Fibroblast of mammary gland (primary cell): ENCODE data around the gene ZSWIM7.

Experiments
- DNase-seq: peaks from one replicate; pipeline ENCODE4 v3.0.0-alpha.2; 2010; ENCODE audit warnings: low read depth
- H3K4me3 ChIP-seq: 2 replicates; pipeline ENCODE4 v1.5.1; 2011; ENCODE audit warnings: low read depth, mild to moderate bottlenecking, low read length, moderate library complexity; ENCODE audit not compliant: control insufficient read depth
- CTCF ChIP-seq: conservative IDR thresholded peaks from 2 replicates; pipeline ENCODE4 v1.5.1; 2011; ENCODE audit warnings: low read depth, low read length, inconsistent platforms; ENCODE audit not compliant: control insufficient read depth, insufficient read depth

The ZSWIM7 gene

GRCh38 chr17:15978606-15979005 is 20.9 kb downstream of the ZSWIM7 start:
- no peak for TF ChIP-seq CTCF
- no peak overlapping the region for H3K4me3 ChIP-seq
- DNase-seq, result no peak

- TF ChIP-seq CTCF, result no peak
- DNase-seq, result no peak
- no peak overlapping the region for H3K4me3 ChIP-seq
These were observed 21.6 kb downstream of the ZSWIM7 start for GRCh38 chr17:15977894-15978293.

GRCh38 chr17:15973834-15974233 is 25.7 kb downstream of the ZSWIM7 start:
- DNase-seq, result no peak
- TF ChIP-seq CTCF, result no peak
- no peak overlapping the region for H3K4me3 ChIP-seq

GRCh38 chr17:15973016-15973415 is 26.5 kb downstream of the ZSWIM7 start:
- no peak overlapping the region for H3K4me3 ChIP-seq
- no peak for DNase-seq
- TF ChIP-seq CTCF, result no peak

GRCh38 chr17:15972497-15972951 is 27.0 kb downstream of the ZSWIM7 start:
- DNase-seq, result no peak
- no peak overlapping the region for H3K4me3 ChIP-seq
- no peak for TF ChIP-seq CTCF

- DNase-seq, result no peak
- no peak overlapping the region for H3K4me3 ChIP-seq
- no peak for TF ChIP-seq CTCF
These were observed 27.6 kb downstream of the ZSWIM7 start for GRCh38 chr17:15971882-15972281.

GRCh38 chr17:15971098-15971678 is 28.3 kb downstream of the ZSWIM7 start:
- no peak for TF ChIP-seq CTCF
- no peak overlapping the region for H3K4me3 ChIP-seq
- no peak for DNase-seq
